KG1 (cell line): ENCODE data around the gene DCBLD2.
"Not testable (repeated sequence)": the region's sequence is repeated elsewhere in the genome, so short reads cannot be mapped to it uniquely, and the experiment has no call there.

ENCODE experiments used
- DNase-seq: peaks from one replicate; lab custom pipeline; 2025; lab: John Stamatoyannopoulos, UW

DCBLD2 gene

DNA sequence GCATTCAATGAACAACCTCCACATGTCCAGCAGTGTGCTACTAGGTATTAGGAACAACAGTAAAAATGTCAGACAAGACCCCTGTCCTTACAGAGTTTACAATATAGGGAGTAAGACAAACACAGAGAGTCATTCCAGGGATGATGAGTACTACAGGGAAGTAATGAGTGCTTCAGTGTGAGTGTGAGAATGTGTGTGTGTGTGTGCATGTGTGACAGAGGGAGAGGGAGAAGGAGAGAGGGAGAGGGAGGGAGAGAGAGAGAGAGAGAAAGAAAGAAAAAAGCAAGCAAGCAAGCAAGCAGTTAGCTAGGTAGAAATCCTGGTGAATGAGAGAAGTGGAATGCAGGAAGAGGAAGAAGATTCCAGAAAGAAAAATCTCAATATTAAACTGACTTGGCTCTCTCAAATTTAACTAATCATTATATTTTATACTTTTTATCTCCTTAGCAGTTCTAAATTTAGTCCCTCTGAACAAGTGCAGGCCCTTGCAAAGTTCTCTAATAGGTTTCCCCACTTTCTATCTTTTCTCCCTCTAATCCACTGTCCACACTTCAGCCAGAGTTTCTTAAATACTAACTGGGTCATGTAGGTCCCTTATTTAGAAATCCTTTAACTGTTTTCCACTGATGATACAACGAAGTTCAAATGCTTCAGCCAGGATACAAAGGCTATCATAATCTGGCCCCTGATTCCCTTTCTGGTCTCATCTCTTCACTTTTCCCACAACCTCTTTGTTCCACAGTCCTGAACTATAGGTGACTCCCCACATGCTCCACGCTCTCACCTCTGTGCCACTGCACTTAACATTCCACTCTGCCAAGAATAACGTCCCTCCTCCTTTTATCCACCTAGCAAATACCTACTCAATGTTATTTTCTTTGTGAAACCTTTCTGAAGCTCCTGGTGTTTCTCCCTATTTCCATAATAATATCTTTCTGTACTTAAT, 10.3 kb downstream of the DCBLD2 start:
- no peak for DNase-seq

DNA sequence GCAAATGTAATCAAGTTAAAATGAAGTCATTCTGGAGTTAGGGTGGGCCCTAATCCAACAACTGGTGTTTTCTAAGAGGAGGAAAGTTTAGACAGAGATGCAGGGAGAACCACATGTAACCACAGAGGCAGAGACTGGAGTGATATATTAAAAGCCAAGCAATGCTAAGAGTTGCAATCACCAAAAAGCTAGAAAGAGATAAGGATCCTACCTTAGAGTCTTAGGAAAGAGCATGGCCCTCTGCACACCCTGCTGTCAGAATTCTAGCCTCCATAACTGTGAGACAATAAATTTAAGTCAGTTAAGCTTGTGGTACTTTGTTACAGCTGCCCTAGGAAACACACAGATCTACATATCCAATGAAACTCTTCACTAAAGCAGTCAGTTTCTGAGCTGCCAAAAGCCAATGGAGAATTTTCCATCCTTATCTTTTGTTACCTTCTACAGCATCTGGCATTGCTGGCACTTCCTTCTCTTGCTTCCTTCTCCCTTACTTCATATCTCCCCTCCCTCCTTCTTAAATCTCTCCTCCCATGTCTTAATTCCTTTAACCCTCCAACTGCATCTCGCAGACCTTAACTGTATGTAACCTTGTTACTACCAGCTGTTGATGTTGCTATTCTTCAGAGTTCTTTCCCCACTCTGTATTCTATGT, 11.2 kb downstream of the DCBLD2 start:
- DNase-seq = no peak

DNA sequence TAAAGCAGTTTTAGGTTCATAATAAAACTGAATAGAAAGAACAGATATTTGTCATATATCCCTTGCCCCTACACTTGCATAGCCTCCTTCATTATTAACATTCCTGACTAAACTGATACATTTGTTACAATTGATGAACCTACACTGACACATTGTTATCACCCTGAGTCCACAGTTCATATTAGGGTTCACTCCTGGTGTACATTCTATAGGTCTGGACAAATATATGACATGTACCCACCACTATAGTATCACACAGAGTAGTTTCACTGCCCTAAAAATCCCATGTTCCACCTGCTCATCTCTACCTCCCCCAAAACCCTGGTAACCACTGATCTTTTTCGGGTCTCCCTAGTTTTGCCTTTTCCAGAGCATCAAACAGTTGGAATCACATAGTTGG, 13.8 kb downstream of the DCBLD2 start:
- DNase-seq = no peak

DNA sequence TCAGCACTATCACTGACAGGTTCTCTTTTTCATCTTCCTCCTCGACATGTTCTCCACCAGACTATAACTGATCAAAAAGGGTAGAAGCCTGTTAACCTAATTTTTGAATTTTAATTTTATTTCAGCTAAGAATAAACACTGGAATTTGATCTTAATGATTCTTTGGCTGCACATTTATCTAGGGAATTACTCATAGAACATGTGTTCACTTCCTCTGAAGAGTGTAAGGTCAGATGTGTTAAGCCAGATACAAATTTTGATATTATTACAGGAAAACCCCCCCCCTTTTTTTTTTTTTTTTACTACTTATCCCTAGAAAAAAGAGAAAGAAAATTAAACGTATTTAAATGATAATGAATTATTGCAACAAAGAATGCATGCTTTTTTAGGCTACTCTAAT, 15.0 kb downstream of the DCBLD2 start:
- no peak for DNase-seq

DNA sequence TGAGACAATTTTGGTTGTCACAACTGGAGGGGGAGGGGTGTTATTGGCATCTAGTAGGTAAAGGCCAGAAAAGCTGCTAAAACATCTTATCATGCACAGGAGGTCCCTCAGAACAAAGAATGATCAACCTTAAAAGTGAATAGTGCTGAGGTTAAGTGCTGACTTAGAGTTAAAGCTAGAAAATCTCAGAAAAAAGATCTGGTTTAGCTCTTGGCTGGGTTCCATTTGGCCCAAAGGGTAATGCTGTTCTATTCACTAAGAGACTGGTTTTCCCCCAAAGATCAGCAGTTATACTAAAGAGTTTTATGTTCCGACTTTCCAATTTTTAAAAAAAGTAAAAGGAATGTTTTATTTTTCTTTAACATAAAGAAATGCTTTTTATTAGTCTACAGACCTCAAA, 15.6 kb downstream of the DCBLD2 start:
- DNase-seq = no peak

DNA sequence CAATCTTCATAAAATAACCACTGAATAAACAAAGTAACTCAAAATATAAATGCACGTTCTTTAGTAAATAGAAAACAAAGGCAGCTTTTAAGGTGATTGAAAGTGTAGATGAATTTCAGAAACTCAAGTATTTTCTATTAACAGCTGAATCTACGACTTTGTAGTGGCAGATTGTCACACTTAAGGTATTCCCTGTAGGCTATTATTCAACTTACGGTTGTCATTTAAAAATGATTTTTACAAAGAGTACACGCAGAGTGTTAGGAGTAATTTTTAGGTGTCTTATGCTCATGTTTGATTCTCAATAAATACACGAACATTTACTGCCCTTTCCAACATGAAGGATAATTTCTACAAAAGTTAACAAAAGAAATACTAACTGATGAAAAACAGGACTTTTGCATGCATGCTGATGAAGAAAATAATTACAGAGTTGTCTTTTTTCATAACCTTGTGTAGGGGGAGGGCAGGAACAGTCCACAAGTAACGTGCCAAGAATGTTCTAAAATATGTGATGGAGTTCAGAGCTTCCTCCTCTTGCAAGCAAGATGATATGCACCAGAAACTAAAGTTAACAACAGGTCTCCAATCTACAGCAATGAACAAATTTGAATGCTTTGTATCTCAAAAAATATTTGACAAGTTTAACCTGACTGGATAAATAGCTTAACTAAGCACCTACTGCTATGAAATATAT, 16.7 kb downstream of the DCBLD2 start:
- DNase-seq = no peak

DNA sequence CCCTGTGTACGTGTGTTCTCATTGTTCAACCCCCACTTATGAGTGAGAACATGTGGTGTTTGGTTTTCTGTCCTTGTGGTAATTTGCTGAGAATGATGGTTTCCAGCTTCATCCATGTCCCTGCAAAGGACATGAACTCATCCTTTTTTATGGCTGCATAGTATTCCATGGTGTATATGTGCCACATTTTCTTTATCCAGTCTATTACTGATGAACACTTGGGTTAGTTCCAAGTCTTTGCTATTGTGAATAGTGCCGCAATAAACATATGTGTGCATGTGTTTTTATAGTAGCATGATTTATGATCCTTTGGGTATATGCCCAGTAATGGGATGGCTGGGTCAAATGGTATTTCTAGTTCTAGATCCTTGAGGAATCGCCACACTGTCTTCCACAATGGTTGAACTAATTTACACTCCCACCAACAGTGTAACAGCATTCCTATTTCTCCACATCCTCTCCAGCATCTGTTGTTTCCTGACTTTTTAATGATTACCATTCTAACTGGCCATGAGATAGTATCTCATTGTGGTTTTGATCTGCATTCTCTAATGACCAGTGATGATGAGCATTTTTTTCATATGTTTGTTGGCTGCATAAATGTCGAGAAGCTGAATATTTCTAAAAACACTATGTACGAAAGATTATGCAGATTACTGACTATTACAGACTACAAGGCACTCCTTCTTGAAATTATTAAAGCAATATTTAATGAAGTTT, 18.7 kb downstream of the DCBLD2 start:
- DNase-seq = not testable (repeated sequence)

DNA sequence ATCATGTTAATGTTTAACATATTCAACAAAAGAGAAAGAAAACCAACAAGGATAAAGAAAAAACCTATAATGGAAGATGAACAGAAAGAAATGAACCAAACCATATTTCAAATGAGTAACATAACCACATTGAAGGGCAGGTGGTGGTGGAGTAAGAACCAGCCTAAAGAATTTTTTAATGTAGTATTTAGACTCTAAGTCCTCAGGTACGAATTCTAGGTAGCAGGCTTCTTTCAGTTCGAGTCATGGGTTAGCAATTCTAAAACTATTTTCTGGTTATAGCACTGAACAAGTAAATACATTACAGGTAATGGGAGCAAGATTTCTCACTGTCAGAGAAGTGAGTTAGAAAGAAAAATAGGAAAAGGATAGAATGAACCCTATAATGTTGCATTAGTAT, 24.4 kb downstream of the DCBLD2 start:
- no peak for DNase-seq

DNA sequence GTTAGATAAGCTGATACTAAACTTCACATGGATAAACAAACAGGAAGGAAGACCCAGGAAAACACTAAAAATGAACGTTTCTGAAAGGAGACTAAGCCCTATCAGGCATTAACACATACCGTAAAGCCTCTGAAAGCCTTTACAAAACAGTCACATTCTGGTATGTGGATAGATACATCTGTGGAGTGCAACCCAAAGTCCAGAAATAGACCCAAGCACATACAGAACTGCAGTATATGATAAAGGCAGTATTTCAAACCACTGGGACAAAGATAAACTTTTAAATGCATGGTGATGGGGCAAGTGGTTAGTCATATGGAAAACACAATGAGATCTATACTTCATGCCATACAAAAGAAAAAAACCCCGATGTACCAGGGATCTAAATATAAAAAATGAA, 26.0 kb downstream of the DCBLD2 start:
- DNase-seq = no peak

DNA sequence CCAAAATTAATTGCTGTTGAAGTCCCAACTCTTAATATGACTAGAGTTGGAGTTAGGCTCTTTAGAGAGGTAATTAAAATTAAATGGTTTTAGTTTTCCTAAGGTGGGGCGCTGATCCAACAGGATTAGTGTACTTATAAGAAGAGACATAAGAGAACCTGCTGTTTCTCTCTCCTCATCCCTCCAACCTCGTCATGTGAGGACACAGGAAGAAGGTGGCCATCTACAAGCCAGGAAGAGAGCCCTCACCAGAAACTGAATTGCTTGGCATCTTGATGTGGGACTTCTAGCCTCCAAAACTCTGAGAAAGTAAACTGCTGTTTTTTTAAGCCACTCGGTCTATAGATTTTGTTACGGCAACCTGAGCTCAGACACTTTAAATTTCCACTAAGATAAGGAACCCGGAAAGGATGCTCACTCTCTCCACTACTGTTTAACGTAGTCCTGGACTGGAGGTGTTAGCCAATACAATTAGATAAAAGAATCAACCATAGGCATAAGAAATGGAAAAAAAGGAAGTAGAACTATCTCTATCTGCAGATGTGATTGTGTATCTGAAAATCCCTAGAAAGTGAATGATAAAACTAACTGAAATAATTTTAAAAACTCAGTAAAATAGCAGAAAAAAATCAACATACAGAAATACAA, 26.8 kb downstream of the DCBLD2 start:
- DNase-seq = no peak

DNA sequence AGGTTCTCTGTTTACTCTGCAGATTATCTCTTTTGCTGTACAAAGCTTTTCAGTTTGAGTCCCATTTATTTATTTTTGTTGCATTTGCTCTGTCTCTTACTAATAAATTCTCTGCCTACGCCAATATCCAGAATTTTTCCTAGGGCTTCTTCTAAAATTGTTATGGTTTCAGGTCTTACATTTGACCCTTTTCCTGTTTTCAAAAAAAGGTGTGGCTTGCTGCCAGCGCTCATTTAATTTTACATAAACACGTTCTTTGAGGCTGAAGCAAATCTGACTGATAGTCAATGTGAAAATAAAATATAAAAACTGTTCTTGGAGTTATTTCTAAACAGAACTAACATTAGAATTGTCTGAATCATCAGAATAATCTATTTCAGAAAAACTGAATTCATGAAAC, 32.1 kb downstream of the DCBLD2 start:
- no peak for DNase-seq

DNA sequence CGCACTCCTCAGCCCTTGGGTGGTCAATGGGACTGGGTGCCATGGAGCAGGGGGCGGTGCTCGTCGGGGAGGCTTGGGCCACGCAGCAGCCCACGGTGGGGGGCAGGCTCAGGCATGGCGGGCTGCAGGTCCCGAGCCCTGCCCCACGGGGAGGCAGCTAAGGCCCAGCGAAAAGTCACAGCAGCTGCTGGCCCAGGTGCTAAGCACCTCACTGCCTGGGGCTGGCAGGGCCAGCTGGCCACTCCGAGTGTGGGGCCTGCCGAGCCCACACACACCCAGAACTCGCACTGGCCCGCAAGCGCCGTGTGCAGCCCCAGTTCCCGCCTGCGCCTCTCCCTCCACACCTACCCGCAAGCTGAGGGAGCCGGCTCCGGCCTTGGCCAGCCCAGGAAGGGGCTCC, 43.5 kb downstream of the DCBLD2 start:
- not testable (repeated sequence) for DNase-seq

DNA sequence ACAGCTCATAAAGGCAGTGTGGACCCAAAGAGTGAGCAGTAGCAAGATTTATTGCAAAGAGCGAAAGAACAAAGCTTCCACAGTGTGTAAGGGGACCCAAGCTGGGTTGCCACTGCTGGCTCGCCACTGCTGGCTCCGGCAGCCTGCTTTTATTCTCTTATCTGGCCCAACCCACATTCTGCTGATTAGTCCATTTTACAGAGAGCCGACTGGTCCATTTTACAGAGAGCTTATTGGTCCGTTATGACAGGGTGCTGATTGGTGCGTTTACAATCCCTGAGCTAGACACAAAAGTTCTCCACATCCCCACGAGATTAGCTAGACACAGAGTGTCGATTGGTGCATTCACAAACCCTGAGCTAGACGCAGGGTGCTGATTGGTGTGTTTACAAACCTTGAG, 44.2 kb downstream of the DCBLD2 start:
- DNase-seq = not testable (repeated sequence)

DNA sequence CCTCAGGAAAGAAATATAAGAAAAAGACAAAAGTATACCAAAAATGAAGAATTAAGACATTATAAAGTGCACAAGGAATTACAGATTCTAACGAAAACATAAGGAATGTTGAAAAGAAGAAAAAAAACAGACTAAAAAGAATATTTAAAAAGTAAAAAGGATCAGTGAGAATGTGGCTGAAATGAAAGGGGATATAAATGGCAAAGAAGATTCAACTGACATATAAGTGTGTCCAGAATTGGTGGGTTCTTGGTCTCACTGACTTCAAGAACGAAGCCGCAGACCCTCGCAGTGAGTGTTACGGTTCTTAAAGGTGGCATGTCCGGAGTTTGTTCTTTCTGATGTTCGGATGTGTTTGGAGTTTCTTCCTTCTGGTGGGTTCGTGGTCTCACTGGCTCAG, 44.8 kb downstream of the DCBLD2 start:
- DNase-seq = no peak

DNA sequence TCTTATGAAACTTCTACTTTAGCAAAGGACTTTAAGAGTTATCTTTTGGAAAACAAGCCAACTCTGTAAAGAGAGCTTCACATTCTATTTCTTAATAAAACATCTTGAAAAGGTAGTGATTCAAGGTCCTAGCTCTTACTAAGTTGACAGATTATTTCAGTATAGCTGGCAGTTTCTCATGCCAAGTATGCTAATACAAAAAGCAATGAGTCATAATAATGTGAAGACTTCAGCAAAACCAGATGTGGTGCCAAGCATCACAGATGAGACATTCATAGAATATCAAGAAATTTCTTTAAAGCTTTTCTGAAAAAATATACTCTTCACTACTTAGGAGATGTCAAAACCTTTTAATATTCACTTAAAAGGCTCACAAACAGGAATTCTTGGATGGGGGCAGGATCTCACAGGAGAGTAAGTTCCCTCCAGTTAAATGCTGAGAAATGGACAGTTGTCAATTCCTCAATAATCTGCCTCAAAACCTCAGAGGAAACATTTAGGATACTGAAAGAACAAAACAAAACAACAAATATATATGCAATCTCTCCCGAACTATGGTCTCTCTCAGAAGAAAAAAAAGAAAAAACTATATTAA, 45.6 kb downstream of the DCBLD2 start:
- DNase-seq = no peak

DNA sequence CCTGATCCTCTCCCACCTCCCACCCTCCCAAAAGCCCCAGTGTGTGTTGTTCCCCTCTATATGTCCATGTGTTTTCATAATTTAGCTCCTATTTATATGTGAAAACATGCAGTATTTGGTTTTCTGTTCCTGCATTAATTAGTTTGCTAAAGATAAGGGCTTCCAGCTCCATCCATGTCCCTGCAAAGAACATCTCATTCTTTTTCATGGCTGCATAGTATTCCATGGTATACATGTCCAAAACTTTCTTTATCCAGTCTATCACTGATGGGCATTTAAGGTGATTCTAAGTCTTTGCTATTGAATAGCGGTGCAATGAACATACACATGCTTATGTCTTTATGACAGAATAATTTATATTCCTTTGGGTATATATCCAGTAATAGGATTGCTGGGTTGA, 53.4 kb downstream of the DCBLD2 start:
- DNase-seq = no peak

DNA sequence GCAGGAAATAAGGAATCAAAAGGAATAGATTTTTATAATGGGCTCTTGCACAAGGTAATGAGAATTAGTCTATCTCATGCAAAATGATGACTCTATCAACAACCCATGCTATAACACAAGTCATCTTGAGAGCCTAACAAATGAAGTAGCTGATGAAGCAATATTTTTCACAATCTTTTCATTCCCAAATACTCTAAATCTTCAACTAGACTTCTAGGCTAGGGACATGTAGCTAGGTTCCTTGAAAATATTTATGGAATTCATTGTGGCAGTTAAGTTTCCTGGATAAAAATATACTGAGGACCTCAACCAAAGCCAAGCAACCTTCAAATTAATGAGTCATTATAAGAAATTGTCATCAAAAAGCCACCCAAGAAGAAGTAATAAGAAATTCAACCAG, 55.4 kb downstream of the DCBLD2 start:
- no peak for DNase-seq

DNA sequence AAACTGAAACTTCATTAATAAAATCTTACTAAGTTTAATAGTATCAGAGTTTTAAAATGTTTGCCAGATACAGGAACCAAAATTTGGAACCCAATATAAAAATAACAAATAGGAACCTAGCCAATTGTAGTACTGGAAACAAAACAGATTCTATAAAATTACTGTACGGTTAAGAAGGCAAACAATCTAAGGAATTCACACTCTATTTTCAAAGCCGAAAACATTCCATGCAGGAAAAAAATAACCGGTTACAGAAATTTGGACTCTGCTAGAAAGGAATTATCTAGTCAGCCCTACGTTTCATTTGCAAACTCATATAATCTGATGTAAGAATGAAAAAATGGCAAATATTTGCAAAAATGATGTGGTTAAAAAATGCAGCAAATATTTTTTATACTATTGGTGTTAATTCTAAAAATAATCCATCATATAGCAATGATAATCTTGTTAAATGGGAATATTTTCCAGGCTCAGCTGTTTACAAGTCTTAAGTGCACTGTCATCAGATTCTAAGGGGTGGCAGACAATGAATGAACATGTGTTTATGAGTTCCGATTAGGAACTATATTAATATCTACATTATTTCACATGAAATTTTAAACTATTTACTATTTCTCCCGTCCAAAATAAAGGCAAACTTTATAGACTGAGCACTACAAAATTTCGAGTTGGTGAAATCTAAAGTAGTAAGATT, 58.1 kb downstream of the DCBLD2 start:
- DNase-seq = no peak

DNA sequence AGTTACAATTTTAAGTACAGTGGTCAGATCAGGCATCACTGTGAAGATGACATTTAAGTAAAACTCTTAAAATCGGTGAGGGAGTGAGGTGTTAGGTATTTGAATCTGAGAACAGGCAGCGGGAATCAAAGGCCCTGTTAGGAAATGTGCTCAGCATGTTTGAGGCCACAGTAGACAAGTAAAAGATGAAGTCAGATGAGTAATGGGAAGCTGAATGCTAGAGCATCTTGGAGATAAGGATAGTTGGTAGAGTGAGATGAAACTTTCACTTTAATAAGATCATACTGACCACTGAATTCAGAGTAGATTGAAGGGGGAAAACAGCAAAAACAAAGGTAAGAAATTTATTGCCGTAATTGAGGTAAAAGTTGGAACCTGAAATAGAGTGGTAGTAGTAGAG, 61.6 kb downstream of the DCBLD2 start:
- no peak for DNase-seq

DNA sequence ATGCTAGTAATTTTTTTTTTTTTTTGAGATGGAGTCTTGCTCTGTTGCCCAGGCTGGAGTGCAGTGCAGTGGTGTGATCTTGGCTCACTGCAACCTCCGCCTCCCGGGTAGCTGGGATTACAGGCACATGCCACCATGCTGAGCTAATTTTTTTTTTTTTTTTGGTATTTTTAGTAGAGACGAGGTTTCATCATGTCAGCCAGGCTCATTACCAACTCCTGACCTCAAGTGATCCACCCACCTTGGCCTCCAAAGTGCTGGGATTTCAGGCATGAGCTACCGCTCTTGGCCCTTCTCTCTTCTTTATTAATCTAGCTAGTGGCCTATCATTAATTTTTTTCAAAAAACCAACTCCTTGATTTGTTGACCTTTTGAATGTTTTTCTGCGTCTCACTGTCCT, 70.4 kb downstream of the DCBLD2 start:
- DNase-seq = not testable (repeated sequence)
